GM18502 (cell line): ENCODE data around the gene PRKG1.

Experiments used
- ATAC-seq: cut with Tn5 transposase; IDR thresholded peaks from one replicate; pipeline ENCODE4 v1.9.1; 2021; ENCODE audit warnings: mild to moderate bottlenecking; ENCODE audit not compliant: unreplicated experiment, poor library complexity

Gene PRKG1

DNA sequence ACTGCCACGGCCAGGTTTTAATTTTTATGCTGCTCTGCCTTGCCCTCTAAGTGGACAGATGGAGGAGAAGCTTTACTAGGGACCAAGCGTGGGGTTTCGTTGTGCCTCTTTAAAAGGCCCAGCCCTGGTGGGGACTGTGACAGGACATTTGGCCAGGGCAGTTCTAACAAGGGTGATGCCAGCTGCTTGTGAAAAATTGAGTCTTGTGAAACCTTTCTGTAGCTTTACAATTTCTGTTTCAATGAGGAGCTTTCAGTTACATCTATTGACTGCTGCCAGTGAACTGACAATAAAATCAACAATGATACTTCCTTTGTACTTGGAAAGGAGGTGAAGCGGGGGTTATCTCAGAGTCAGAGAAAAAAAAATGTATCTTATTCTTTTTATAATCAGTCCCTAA, 858.2 kb downstream of the PRKG1 start:
- no peak for ATAC-seq

DNA sequence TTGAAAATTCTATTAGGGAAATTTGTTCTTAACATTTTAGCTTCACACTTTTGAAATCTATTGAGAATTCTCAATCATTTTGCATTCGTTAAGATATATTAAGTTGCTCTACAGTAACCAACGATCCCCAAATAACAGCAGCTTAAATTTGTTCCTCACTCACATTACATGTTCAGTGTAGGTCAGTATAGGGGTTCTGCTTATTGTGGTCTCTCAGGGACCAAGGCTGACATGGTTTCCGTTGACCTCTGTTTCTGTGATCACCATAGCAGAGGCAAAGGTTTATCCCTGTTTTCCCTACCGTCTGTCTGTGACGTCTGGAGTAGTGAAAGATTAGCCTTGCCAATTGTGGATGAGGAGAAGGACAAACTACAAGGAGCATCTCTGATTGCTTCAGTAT, 860.1 kb downstream of the PRKG1 start:
- no peak for ATAC-seq

DNA sequence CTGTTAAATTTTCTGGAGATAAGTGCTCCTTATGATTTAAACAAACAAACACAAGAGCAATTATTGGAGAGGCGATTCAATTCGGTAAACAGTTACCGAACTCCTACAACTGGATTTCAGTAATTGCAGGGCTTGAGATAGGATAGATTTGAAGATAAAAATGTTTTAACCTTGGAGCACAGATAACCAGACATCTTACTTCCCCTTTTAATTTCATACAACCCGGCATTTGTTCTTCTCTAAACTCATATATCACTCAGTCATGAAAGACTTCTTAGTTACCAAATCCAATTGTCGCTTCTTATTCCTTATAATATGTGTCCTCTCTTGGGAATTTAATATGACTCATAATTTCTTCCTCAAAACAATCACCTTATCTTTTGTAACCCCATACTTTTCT, 861.1 kb downstream of the PRKG1 start:
- ATAC-seq = no peak

DNA sequence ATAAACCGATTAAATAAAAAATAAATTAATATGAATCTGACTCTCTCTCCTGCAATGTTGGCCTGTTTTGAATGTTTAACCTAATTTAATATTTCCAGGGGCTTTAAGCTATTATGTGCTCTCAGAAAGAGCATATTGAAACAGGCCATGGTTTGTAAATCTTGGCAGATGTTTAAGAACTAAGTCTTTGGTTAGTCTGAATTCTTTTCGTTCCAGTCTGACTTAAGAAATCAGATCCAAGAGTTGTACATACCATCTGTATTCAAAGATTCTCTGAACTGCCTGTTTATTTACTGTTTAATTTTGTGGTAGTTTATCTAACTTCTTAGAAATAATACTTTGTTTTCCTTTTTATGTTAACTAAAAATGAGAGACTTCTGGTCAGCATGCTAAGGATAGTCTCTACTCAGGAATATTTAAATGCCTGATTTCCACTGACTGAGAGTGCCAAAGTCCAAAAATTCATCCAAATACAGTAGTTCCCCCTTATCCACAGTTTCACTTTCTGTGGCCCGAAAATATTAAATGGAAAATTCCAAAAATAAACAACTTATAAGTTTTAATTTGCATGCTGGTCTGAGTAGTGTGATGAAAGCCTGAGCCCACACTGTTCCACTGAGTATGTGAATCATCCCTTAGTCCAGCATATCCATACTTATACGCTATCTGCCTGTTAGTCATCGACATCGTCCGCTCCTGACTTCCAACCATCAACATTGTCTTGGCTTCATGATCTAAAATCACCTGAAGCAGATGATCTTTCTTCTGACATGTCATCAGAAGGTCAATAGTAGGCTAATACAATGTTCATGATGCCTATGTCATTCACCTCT, 863.2 kb downstream of the PRKG1 start:
- ATAC-seq = no peak

DNA sequence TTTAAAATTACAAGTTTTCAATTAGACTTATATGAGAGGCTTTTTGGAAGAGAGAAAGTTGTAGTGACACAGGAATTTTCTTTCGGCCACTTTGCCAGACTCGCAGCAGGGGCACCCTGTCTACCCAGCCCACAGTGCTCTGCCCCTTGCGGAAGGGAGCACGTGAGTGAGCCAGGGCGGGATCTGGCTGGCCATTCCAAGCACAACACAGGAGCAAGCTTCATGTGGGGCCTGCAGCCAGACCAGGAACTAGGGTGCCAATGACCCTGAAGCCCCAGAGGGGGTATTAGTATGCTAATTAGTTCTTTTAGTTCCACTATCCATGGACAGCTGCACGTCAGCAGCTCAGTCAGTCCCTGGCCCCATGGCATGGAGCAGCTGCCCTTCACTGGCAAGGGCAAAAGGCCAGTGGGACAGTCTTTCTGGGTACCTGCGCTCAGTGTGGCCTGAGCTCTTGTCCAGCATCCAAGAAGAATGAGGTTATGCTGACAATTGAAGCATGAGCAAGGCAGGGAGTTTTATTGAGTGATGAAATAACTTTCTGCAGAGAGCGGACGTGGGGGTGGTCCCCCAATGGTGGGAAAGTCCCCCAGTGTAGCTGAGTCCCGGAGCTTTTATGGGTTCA, 876.2 kb downstream of the PRKG1 start:
- no peak for ATAC-seq

DNA sequence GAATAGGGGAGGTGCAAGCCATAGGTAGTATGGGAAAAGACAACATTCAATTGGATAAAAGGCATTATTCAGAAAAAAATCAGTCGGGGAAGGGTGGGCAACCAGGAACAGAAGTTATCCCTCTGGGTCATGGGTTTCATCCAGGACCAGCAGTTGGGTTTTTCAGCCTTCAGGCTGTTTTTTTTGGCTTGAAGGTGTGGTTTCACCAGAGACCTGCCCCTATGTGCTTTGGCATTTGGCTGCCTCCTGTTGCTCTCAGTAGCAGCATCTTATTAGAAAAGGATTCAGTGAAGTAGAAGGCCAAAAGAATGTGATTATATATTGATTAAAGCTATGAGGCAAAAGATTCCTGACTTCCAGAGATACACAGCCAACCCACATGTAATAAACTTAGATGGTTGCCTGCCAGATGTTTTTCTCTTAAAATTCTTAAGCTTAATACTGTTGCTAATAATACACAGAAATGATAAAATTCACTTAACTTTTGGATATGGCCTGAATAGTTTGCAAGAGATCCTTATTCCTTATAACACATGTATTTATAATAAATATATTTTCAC, 876.8 kb downstream of the PRKG1 start:
- no peak for ATAC-seq

DNA sequence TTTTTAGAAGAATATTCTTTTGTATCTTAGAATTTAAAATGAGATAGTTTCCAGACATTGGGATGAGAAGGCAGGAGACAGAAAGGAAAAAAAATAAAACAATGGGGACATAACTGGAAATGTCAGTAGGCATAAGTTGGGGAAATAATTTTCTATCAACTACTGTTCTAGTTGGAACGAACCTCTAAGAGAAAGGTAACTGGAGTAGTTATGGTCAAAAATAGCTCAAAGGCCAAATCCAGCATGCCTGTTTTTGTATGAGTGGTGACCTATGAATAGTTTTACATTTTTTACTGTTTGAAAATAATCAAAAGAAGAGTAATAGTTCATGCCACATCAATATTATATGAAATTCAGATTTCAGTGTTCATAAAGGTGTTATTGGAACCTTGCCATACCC, 877.3 kb downstream of the PRKG1 start:
- ATAC-seq = no peak

DNA sequence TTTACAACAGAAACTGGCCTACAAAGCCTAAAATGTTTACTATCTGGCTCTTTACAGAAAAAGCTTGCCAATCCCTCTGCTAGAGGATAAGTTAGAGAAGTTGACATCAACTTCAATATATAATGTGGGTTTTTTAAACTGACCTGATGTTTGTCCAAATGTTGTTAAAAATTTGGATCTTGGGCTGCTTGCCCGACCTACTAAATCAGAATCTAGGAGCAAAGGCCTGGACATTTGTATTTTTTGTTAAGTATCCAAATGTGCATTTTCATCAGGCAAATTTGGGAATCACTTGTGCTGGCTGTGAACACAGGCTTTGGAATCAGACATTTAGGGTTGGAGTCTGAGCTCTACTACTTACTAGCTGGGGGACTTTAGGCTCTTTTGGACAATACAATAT, 877.8 kb downstream of the PRKG1 start:
- ATAC-seq = no peak

DNA sequence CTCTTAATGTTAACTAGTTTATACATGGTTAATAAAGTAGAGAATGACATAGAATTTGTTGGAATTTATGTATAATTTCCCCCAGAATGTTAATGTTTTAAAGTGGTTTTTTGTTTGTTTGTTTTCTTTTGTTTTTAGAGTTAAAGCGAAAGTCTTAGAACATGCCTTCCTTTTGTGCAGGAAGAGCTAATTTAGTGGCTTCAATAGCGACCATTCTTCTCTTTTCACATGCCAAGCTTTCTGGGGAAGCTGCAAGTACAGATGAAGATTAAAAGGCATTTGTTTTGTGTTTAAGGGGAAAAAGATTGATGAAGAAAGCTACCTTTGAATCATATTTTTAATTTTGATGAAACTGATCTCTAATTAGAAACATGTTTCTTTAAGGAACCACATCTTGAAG, 881.4 kb downstream of the PRKG1 start:
- ATAC-seq = no peak

DNA sequence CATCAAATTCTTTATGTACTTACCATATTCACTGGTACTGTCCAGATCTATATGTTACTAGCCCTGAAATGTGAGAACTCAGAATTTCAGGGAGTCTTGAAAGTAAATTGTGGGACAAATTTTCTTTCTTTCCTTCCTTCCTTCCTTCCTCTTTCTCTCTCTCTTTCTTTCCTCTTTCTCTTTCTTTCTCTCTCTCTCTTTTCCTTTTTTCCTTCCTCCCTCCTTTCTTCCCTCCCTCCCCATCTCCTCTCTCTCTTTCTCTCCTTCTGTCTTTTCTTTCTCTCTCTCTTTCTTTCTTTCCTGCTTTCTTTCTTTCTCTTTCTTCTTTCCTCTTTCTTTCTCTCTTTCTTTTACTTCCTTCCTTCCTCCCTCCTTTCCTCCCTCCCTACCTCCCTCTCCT, 882.5 kb downstream of the PRKG1 start:
- ATAC-seq = no peak

DNA sequence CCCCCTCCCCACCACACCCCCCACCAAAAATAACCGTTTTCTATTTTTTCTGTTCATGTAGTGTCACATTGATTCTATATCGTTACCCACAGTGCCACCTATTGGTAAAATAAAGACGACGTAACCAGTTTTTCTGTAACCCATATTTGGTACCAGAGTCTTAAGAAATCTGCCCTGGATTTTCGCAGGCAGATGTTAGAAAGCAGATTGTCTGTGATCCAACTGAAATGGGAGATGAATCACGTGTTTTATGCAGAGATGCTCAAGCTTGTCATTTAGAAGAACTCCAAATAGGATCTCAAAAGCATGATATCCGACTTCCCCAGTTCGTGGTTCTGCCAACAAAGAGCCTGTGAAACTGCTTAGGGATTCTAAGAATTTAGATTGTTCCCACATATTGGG, 886.2 kb downstream of the PRKG1 start:
- peak; percentile 69 for ATAC-seq

DNA sequence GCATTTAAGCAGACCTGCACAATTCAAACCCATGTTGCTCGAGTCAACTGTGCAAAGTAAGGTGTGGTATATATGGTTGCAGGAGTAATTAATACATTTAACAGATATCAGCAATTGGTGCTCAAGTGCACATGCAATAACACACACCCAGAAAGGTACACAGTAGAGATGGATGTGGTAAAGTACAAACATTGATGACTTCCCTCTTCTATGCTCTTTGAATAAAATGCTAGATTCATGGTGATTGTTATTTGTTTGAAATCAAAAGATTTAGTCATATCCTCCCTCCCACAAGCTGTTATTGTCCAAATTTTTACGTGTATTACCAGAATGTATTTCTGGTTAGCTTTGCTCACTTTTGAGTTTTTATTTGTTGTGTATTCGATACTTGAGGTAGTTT, 887.1 kb downstream of the PRKG1 start:
- no peak for ATAC-seq

DNA sequence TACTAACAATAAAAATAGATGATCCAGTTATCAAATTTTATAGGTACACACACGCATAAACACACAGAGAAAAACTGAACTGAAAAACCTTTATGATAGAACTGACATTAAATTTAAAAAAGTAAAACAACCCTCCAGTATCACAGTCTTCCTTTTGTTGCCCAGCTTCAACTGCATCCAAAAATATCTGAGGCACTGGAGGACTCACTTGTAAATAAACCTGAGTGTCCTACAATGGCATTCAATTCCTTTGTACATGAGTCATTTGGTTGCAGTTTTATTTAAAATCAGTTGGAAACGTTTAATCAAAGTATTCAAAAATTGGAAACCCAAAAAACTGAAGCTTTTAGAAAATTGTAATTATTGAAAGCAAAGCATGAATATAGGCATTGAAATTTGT, 890.3 kb downstream of the PRKG1 start:
- ATAC-seq = no peak

DNA sequence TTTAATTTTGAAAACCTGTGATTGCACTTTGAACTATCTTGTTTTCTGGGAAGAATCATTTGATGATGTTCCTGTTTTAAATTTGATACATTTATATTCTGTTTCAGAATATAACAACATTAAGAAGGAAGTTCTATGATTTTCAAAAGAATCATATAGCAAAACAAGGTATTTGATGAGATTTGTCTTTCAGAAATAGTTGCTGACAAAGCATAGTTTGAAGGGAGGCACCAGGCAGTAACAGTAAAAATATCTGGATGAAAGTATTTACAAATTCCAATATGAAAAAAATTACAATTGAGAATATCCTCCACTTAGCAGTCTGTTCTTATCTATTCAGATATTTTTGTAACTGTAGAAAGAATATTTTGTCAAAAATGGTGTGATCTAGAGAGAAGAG, 891.2 kb downstream of the PRKG1 start:
- no peak for ATAC-seq

DNA sequence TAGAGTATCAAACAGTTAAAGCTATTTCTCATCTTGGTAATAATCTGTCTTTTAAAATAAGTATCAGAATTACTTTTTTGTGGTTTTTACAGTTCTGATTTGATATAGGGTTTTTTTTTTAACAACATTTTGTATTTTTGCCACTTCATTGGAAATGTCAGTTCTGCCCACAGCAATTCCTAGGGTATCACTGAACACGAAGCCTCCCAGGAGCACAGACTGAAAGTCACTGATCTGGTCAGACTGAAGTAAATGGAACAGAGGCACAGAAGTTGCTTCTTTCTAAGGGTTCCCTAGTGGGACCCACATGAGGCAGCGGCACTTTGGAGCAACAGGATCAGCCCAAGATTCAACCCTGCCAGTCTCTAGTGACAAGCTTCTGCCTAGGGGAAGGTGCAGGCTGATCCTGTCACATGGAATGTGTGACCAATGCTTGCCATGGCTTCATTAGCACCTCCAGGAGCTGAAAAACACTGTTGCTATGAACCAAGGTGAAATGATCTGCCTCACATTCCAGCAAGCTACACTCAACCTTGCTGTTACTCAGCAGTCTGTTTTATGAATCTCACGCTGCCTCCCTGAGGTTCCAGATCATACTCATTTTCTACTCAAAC, 898.6 kb downstream of the PRKG1 start:
- ATAC-seq = no peak

DNA sequence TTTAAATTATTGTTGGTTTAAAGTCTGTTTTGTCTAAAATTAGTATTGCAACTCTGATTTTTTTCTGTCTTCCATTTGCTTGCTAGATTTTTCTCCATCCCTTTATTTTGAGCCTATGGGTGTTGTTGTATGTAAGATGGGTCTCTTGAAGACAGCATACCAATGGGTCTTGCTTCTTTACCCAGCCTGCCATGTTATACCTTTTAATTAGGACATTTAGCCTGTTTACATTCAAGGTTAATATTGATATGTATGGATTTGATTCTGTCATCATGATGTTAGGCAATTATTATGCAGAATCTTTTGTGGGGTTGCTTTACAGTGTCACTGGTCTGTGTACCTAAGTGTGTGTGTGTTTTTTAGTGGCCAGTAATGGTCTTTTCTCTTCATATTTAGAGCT, 906.5 kb downstream of the PRKG1 start:
- no peak for ATAC-seq

DNA sequence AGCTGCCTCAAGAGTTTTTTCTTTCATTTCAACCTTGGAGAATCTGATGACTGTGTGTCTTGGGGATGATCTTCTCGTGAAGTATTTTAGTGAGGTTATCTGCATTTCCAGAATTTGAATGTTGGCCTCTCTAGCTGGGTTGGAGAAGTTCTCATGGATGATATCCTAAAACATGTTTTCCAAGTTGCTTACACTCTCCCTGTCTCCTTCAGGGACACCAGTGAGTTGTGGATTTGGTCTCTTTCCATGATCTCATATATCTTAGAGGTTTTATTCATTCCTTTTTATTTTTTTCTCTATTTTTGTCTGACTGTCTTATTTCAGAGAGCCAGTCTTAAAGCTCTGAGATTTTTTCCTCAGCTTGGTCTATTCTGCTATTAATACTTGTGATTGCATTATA, 907.4 kb downstream of the PRKG1 start:
- ATAC-seq = no peak

DNA sequence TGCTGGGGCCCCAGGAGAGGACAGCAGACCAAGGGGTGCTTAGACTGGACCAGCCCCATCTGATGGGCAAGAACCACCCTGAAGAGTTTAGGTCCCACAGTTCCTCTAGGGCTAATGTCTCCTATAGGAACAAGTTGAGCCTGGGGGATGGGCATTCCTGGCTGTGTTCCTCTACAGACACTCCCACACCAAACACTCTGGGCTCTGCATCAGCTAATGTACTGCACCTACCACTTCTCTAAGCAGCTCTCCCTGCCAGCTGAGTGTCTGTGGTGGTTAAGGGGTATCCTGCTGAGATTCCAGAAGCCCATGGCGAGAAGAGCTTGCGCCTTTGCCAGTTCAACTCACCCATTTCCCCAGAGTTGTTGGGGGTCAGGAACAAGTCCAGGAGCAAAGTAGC, 909.2 kb downstream of the PRKG1 start:
- ATAC-seq = no peak

DNA sequence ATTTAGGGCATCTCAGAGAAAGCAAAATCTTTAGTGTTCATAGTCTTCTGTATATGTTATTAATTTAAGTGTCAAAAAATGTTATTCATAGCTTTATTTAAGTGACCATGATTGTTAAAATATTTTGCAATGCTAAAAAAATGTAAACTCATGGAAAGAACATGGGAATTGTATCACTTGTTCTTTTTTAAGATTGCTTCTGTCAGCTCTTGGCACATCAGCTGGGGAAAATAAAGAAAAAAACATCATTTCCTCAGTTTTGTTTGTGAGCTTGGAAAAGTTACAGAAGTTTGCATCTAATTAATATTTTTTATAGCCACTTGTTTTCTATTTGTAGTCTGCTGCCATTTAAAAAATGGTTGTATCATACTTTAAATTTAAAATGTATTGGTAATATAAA, 911.0 kb downstream of the PRKG1 start:
- ATAC-seq = no peak

DNA sequence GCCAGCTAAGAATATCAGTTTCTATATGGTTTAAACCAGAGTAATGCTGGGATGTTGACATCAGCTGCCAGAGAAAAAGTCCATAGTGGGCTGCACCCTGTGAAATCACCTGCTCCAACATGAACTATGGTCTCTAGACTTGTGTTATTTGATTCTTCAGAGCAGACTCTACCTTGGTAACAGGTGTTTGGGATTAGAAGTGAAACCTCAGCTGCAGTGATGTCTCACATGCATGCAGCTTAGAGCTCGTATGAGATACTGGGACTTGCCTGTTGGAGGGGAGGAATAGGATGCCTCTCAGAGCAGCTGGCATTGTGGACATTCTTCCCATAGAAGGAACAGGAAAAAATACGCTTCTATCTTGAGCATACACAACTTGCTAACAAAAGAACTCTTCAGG, 912.2 kb downstream of the PRKG1 start:
- ATAC-seq = no peak

DNA sequence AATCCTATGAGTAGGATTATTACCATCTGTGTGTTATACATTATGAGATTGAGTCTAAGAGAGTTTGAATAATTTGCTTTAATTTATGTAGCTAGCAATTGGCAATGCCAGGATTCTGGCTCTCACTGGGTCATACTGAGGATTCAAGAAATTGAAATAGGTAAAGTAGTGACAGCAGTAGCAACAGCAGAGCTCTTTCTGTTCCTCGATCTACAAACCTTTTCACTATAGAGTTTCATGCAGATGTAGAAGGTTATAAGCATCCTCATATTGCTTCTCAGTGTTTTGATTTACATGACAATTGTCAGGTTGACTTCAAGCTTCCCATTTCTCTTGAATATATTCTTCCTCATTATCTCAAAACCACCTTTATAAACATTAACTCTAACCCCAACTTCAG, 919.2 kb downstream of the PRKG1 start:
- no peak for ATAC-seq
